Transverse colon (tissue), 4 donors: ENCODE data around the gene ITPR2. TPM values are rescaled to one million over a fixed set of nuclear protein-coding genes. Genes with fewer than 3 reads are reported as not detected.

Source experiments
- DNase-seq: peaks from one replicate; pipeline ENCODE4 v3.0.0-alpha.2; 2019
- H3K27ac ChIP-seq, 4 donors: fragments of 200-600 bp; sonication (generic); 2 replicates each; pipeline ENCODE4 v1.5.1; 2016 to 2018; ENCODE audit warnings: inconsistent platforms in 4 of 4
- H3K27me3 ChIP-seq: fragments of 200-600 bp; sonication (generic); 2 replicates; pipeline ENCODE4 v1.5.1; 2017; ENCODE audit warnings: inconsistent platforms
- H3K36me3 ChIP-seq, 4 donors: fragments of 200-600 bp; sonication (generic); 2 replicates each; pipeline ENCODE4 v1.5.1; 2017 to 2019; ENCODE audit warnings: inconsistent platforms in 4 of 4
- H3K4me1 ChIP-seq, 4 donors: fragments of 200-600 bp; sonication (generic); 2 replicates each; pipeline ENCODE4 v1.5.1; 2017 to 2020; ENCODE audit warnings: inconsistent platforms in 4 of 4
- H3K4me3 ChIP-seq, 4 donors: fragments of 200-600 bp; sonication (generic); 1 replicate in 1 of 4; 2 replicates in 3 of 4; pipeline versions ENCODE4 v1.5.1 to v1.6.1; 2017 to 2019; ENCODE audit warnings: inconsistent platforms in 4 of 4
- H3K9me3 ChIP-seq, 2 donors: fragments of 200-600 bp; sonication (generic); 2 replicates each; pipeline ENCODE4 v1.5.1; 2017 to 2019; ENCODE audit warnings: inconsistent platforms in 2 of 2
- EP300 ChIP-seq: sonication (generic); formaldehyde crosslinking; IDR thresholded peaks from one replicate; pipeline ENCODE4 v1.6.1; 2017; ENCODE audit warnings: antibody characterized with exemption, low read depth
- POLR2A ChIP-seq: fragments of 450-650 bp; IDR thresholded peaks from one replicate; pipeline ENCODE4 v1.6.1; 2016; ENCODE audit warnings: antibody characterized with exemption, mild to moderate bottlenecking, moderate library complexity
- POLR2AphosphoS5 ChIP-seq, 3 donors: sonication (generic); formaldehyde crosslinking; IDR thresholded peaks; one replicate each; pipeline ENCODE4 v1.6.1; 2016; ENCODE audit warnings: antibody characterized with exemption in 3 of 3
- WGBS, 2 donors: methylation state at CpG; one replicate each; pipeline ENCODE4 v1.1.5; 2018; ENCODE audit warnings: low coverage in 1 of 2; 5-methylcytosine and 5-hydroxymethylcytosine counted together
- in situ Hi-C, 4 donors: fragments of 200-750 bp; cut with MboI; loops; one replicate each; pipeline versions ENCODE4 v1.15.0 to v1.15.1; 2017; ENCODE audit warnings: low sequenced_read_pairs in 3 of 4, low pct_ligation_motif_present in 1 of 4, low pct_unique_long_range_greater_than_20kb in 1 of 4
- intact Hi-C: fragments of 100-400 bp; cut with DNase I; formaldehyde crosslinking; loops from one replicate; pipeline ENCODE4 v1.15.1; 2023; ENCODE audit warnings: low total_unique reads
- total RNA-seq, 4 donors: library from RNA; depleted of rRNA; stranded (reverse); fragments of >200 nt; gene quantifications; one replicate each; pipeline ENCODE4 v1.1.0, GENCODE V29; 2016
- TF ChIP-seq, protein P1 (sequence below), 5 experiments: fragments of 200-600 bp in 3 of 5; fragments of 450-650 bp in 2 of 5; sonication (generic) in 3 of 5; IDR thresholded peaks; 1 replicate in 2 of 5; 2 replicates in 3 of 5; pipeline ENCODE4 v1.5.1; 2016 to 2017; ENCODE audit warnings: antibody characterized with exemption in 5 of 5, inconsistent platforms in 3 of 5, mild to moderate bottlenecking in 2 of 5, moderate library complexity in 1 of 5

The ITPR2 gene
- total RNA-seq, 4 donors from 2014 or later: 29.8 to 60.5 (median 41.2) TPM

DNA sequence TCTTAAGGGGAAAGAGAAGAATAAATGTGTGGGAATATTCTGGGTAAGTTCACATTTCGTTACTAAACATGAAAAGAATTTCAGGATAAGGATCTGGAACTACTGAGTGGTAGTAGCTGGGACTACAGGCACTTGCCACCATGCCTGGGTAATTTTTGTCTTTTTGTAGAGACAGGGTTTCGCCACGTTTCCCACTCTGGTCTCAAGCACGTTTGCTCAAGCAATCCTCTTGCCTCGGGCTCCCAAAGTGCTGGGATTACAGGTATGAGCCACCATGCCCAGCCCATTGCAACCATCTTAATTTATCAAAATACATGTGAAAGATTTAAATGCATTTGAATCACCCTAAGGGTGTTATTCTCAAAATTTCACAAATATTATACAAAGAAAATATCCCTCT lies 26.4 kb downstream of the ITPR2 start:
- Histone ChIP-seq H3K4me3 (no peak overlapping the region), H3K27me3 (no peaks in the 10 kb centered on the region), H3K4me1 (peaks cover 4 to 35% (median 20%) of the 10 kb centered on the region in 4 donors), H3K36me3 (no peaks in the 10 kb centered on the region), H3K9me3 (no peaks in the 10 kb centered on the region), H3K27ac (no peak overlapping the region)
- TF ChIP-seq, protein P1, sequence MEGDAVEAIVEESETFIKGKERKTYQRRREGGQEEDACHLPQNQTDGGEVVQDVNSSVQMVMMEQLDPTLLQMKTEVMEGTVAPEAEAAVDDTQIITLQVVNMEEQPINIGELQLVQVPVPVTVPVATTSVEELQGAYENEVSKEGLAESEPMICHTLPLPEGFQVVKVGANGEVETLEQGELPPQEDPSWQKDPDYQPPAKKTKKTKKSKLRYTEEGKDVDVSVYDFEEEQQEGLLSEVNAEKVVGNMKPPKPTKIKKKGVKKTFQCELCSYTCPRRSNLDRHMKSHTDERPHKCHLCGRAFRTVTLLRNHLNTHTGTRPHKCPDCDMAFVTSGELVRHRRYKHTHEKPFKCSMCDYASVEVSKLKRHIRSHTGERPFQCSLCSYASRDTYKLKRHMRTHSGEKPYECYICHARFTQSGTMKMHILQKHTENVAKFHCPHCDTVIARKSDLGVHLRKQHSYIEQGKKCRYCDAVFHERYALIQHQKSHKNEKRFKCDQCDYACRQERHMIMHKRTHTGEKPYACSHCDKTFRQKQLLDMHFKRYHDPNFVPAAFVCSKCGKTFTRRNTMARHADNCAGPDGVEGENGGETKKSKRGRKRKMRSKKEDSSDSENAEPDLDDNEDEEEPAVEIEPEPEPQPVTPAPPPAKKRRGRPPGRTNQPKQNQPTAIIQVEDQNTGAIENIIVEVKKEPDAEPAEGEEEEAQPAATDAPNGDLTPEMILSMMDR (IDR thresholded peaks at IDR 0.05): no peak
- WGBS, 2 donors: 93 to 95% methylated on average over 5 of the region's 5 CpGs
- no peak for DNase-seq
- intact Hi-C loops: no loop called here
- in situ Hi-C loops: no loop called here

- no peak overlapping the region for H3K27ac ChIP-seq
- 72 to 73% methylated on average over 3 to 5 of the region's 5 CpGs for WGBS, 2 donors
- H3K4me3 ChIP-seq: no peak overlapping the region
- H3K4me1 ChIP-seq: peaks cover 4 to 28% (median 17%) of the 10 kb centered on the region in 4 donors
- TF ChIP-seq POLR2AphosphoS5 (IDR thresholded peaks at IDR 0.05) (no peak), POLR2A (no peak), EP300 (no peak)
- TF ChIP-seq, protein P1 (IDR thresholded peaks at IDR 0.05): no peak
- no peak for DNase-seq
- intact Hi-C loops: no loop called here
- no peaks in the 10 kb centered on the region for H3K27me3 ChIP-seq
- H3K9me3 ChIP-seq: no peaks in the 10 kb centered on the region
- H3K36me3 ChIP-seq: no peaks in the 10 kb centered on the region
- in situ Hi-C loops: no loop called here
Observed at GRCh38 chr12:26805401-26805971, 27.5 kb downstream of the ITPR2 start.

GRCh38 chr12:26803552-26803951 lies 29.4 kb downstream of the ITPR2 start:
- H3K27me3 ChIP-seq: no peaks in the 10 kb centered on the region
- TF ChIP-seq, protein P1 (IDR thresholded peaks at IDR 0.05): no peak
- TF ChIP-seq POLR2A (no peak), POLR2AphosphoS5 (IDR thresholded peaks at IDR 0.05) (no peak), EP300 (no peak)
- intact Hi-C loops (no loop called here), in situ Hi-C loops (no loop called here)
- no peaks in the 10 kb centered on the region for H3K9me3 ChIP-seq
- peaks cover 4 to 31% (median 11%) of the 10 kb centered on the region in 4 donors for H3K4me1 ChIP-seq
- H3K36me3 ChIP-seq: no peaks in the 10 kb centered on the region
- H3K4me3 ChIP-seq: no peak overlapping the region
- no peak for DNase-seq
- H3K27ac ChIP-seq: no peak overlapping the region
- 24 to 25% methylated on average over 2 of the region's 2 CpGs for WGBS, 2 donors

GRCh38 chr12:26801486-26801885 lies 31.5 kb downstream of the ITPR2 start:
- H3K36me3 ChIP-seq: no peaks in the 10 kb centered on the region
- no peak overlapping the region for H3K4me3 ChIP-seq
- TF ChIP-seq EP300: no peak
- TF ChIP-seq POLR2AphosphoS5 (IDR thresholded peaks at IDR 0.05): no peak
- TF ChIP-seq, protein P1 (IDR thresholded peaks at IDR 0.05): no peak
- no peak for TF ChIP-seq POLR2A
- H3K27ac ChIP-seq: no peak overlapping the region
- peaks cover 4 to 41% (median 15%) of the 10 kb centered on the region in 4 donors for H3K4me1 ChIP-seq
- in situ Hi-C loops (no loop called here), intact Hi-C loops (no loop called here)
- no peaks in the 10 kb centered on the region for H3K27me3 ChIP-seq
- no peak for DNase-seq
- WGBS, 2 donors: 92 to 100% methylated on average over 1 of the region's 1 CpG
- no peaks in the 10 kb centered on the region for H3K9me3 ChIP-seq
